ENCODE results near the gene NAPEPLD.
"Not testable (repeated sequence)": the region's sequence is repeated elsewhere in the genome, so short reads cannot be mapped to it uniquely, and the experiment has no call there.

Gene NAPEPLD

DNA sequence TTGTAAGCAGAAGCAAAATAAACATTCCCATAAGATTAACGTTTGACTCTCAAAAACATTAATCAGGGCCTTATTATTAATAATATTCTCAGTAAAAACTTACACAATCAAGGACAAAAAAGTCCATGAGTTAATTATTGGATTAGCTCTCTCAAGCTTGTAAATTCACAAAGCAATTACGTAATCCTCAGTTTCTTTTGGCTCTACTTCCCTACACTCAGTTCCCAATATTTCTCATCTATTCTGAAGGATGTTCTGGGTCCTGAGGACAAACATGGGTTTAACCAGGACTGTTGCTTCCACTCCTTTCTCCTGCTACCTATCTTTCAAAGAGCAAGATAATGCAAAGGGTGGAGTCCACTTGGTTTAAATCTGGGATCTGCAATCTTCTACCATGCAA, 89.4 kb downstream of the NAPEPLD start:
- no peak for DNase-seq

DNA sequence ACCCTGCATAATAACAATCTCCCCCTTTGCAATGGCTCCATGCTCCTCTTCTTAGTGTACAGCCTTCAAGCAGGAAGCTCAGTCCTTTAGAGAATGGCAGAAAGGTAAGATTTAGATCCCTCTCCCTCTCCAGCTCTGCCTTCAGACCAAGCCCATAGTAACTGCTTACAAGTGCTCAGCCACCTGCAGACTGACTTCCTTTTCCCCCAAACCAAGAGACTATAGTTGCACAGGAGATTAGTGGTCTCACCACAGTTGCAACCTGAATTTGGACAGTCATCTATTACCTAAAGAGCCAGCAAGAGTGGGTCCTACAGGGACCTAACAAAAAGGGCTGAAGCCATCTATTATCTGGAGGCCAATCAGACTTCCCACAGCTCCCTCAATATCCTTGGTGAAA, 90.8 kb downstream of the NAPEPLD start:
- DNase-seq, result no peak

DNA sequence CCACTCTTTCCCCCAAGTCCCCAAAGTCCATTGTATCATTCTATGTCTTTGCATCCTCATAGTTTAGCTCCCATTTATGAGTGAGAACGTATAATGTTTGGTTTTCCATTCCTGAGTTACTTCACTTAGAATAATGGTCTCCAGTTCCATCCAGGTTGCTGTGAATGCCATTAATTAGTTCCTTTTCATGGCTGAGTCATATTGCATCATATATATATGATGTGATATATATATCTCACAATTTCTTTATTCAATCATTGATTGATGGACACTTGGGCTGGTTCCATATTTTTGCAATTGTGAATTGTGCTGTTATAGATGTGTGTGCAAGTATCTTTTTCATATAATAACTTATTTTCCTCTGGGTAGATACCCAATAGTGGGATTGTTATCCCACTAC, 92.9 kb downstream of the NAPEPLD start:
- DNase-seq, result not testable (repeated sequence)

DNA sequence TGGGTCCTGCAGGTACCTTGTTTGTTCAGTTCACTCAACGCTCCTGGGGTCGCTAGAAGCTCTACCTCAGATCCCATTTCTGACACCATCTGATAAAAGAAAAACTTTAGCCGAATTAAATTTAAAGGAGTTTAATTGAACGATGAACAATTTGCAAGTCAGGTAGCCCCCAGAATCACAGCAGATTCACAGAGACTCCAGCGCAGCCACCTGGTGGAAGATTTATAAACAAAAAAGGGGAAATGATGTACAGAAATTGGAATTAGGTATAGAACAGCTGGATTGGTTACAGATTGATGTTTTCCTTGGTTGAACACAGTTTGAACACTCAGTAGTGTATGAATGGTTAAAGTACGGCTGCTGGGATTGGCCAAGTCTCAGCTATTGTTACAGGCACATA, 97.4 kb downstream of the NAPEPLD start:
- DNase-seq, result no peak

All from NCI-H2171 (cell line).